ENCODE results near the gene GRAP. TPM values are rescaled to one million over a fixed set of nuclear protein-coding genes. Genes with fewer than 3 reads are reported as not detected.
A peak's percentile ranks its signal among the peaks of the same experiment; 100 is the strongest.
"Not testable (repeated sequence)": the region's sequence is repeated elsewhere in the genome, so short reads cannot be mapped to it uniquely, and the experiment has no call there.

The GRAP gene
- total RNA-seq = 10 to 100 TPM; 36.2 to 67.2 (median 43.8) TPM
- polyA plus RNA-seq = 100 to 1,000 TPM in 2 of 3 donors, 10 to 100 TPM in 1; 77.0 to 114 (median 106) TPM
- long read RNA-seq, donor 1, transcript GRAP-201 (5 exons, 2,651 nt) = major isoform, 5 of 7 reads
- long read RNA-seq, donor 1, partial matches to known transcripts = 0 of 7 reads
- long read RNA-seq, donor 1, other reads (novel, unspliced or antisense) = 0 of 7 reads
- long read RNA-seq, donor 2, transcript GRAP-201 (5 exons, 2,651 nt) = major isoform, 8 of 9 reads
- long read RNA-seq, donor 2, partial matches to known transcripts = 0 of 9 reads
- long read RNA-seq, donor 2, other reads (novel, unspliced or antisense) = 0 of 9 reads

DNA sequence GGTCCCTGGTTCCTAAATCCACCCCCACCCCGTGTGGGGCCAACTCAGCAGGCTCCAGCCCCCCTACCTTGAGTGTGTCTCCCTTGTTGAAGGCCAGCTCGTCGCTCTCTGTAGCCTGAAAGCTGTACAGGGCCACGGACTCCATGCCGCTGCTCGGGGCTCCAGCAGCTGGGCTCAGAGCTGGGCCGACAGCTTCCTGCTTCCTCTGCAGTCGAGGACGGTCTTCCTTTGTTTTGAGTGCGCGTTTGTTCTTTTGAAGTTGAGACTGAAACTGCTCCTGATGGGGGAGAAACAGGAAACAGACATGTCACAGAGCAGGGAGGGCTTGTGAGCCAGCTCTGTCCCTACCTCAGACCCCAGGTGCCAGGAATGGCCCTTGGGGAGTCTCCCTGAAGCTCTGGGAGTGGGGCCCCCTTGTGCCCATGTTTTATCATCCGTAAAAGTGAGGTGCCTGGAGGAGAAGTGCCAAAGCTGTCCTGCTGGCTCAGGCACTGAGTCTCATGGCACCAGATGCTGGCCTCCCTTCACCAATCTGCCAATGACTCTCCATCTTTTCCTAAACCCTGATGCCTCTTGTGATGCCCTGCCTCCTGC, at the start of gene GRAP:
TSS of gene GRAP (minus strand) at position 176 of the 594 bp plus-strand sequence. CDS start at position 145, 31 bp downstream.
- intact Hi-C loops (cut with DNase I; ENCODE audit: low total_unique reads); H3K4me1 ChIP-seq; H3K36me3 ChIP-seq; H3K27ac ChIP-seq; H3K9me3 ChIP-seq; DNase-seq; H3K27me3 ChIP-seq (replicated peaks in 1 of 7): not testable (repeated sequence)
- peak within 1 kb of the TSS in 1 of 8 donors; percentile 47 for H3K4me3 ChIP-seq
- no CpG with 5 or more reads among the region's 12 CpGs for WGBS, 5 donors

- 79 to 90% (median 86%) methylated on average over 4 to 7 of the region's 15 CpGs for WGBS, 5 donors
- peaks cover 0 to 13% (median 0%) of the 10 kb centered on the region in 7 donors for H3K27me3 ChIP-seq (replicated peaks in 1 of 7)
- H3K4me3 ChIP-seq; H3K36me3 ChIP-seq; intact Hi-C loops (cut with DNase I; ENCODE audit: low total_unique reads); H3K9me3 ChIP-seq; H3K4me1 ChIP-seq: not testable (repeated sequence)
- H3K27ac ChIP-seq = peak overlapping the region in 2 of 8 donors; percentile 22 to 60
- DNase-seq = peak; percentile 30
Measured at GRCh38 chr17:19093684-19094438, 47.1 kb upstream of the GRAP start.

GRCh38 chr17:19092737-19093683, 46.3 kb upstream of the GRAP start:
- H3K36me3 ChIP-seq = not testable (repeated sequence)

GRCh38 chr17:19090058-19090772, 43.5 kb upstream of the GRAP start:
- H3K9me3 ChIP-seq; H3K27ac ChIP-seq; intact Hi-C loops (cut with DNase I; ENCODE audit: low total_unique reads); H3K4me3 ChIP-seq; H3K36me3 ChIP-seq; H3K4me1 ChIP-seq; DNase-seq: not testable (repeated sequence)
- H3K27me3 ChIP-seq (replicated peaks in 1 of 7) = peaks cover 0 to 14% (median 0%) of the 10 kb centered on the region in 7 donors
- WGBS, 5 donors = no CpG with 5 or more reads among the region's 13 CpGs

More at GRCh38 chr17:19092737-19093683, 46.3 kb upstream of the GRAP start:
- peaks cover 0 to 14% (median 0%) of the 10 kb centered on the region in 7 donors for H3K27me3 ChIP-seq (replicated peaks in 1 of 7)
- intact Hi-C loops (cut with DNase I; ENCODE audit: low total_unique reads); DNase-seq; H3K4me3 ChIP-seq; H3K4me1 ChIP-seq; H3K9me3 ChIP-seq: not testable (repeated sequence)
- 42 to 70% (median 66%) methylated on average over 3 to 12 of the region's 15 CpGs for WGBS, 5 donors
- peak overlapping the region in 1 of 8 donors; percentile 9 for H3K27ac ChIP-seq

GRCh38 chr17:19088804-19089685, 42.3 kb upstream of the GRAP start:
- H3K27me3 ChIP-seq (replicated peaks in 1 of 7) = peaks cover 0 to 14% (median 0%) of the 10 kb centered on the region in 7 donors
- H3K4me1 ChIP-seq; intact Hi-C loops (cut with DNase I; ENCODE audit: low total_unique reads); H3K36me3 ChIP-seq; H3K9me3 ChIP-seq; H3K4me3 ChIP-seq: not testable (repeated sequence)
- 2 to 7% methylated on average over 10 to 11 of the region's 77 CpGs; no CpG with 5 or more reads in 3 of the 5 donors for WGBS, 5 donors
- DNase-seq = peak; percentile 22
- peak overlapping the region in 3 of 8 donors; percentile 61 to 71 (median 67) for H3K27ac ChIP-seq

DNA sequence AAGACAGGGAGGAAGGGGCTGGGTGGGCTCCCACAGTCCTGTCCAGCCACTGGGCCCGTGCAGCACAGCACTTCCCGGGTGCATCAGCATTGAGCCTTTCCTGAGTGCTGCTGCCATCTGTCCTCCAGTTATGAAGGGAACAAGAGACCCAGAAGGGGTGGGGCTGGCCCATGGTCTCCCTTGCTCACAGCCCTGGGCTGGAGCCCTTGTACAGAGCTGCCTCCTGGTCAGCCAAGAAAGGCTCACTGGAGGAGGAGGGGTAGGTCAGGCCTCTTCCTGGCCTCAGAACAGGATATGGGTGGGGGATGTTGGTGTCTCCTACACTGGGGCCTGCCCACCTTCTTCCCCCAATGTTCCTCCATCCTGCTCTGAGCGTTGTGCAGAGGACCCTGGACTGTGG, 30.6 kb upstream of the GRAP start:
- no CpG with 5 or more reads among the region's 3 CpGs for WGBS, 5 donors
- H3K9me3 ChIP-seq; DNase-seq; H3K27ac ChIP-seq; H3K4me3 ChIP-seq; H3K27me3 ChIP-seq (replicated peaks in 1 of 7); H3K36me3 ChIP-seq; H3K4me1 ChIP-seq; intact Hi-C loops (cut with DNase I; ENCODE audit: low total_unique reads): not testable (repeated sequence)

DNA sequence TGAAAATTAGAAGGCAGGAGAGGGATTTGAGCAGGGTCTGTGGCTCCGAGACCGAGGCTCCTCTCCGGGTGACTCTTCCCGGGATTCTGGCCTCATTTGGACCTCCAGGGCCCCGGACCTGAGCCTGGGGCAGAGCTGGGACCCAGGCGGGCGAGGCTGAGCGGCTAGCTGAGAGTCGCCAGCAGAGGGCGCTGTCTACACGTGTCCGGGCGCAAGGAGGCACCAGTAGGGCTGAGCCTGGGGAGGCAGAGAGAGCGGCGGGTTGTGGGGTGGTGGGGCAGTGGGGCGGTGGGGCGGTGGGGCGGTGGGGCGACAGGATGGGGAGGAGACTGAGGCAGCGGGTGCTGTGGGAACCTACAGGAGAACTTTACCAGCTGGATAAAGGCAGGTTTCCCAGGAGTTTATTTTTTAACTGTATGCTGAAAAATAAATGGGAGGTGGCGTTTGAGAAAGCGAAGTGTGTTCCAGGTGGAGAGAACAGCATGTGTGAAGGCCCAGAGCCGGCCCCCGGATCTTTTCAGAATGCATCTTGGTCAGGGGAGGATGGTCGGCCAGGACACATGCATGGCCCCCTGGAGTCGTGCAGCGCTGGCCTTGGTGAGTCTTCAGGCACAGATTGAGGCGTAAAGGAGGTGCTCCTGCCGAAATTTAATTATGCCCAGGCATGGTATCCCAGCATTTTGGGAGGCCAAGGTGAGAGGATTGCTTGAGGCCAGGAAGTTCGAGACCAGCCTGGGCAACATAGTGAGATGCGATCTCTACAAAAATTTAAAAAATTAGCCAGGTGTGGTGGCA, 29.8 kb upstream of the GRAP start:
- 51 to 79% (median 63%) methylated on average over 5 to 10 of the region's 31 CpGs for WGBS, 5 donors
- H3K36me3 ChIP-seq; H3K4me1 ChIP-seq; H3K27me3 ChIP-seq (replicated peaks in 1 of 7); intact Hi-C loops (cut with DNase I; ENCODE audit: low total_unique reads); H3K27ac ChIP-seq; H3K4me3 ChIP-seq; H3K9me3 ChIP-seq: not testable (repeated sequence)
- peak; percentile 83 for DNase-seq

GRCh38 chr17:19070318-19071168, 23.8 kb upstream of the GRAP start:
- no CpG with 5 or more reads among the region's 34 CpGs for WGBS, 5 donors
- H3K27me3 ChIP-seq (replicated peaks in 1 of 7); H3K27ac ChIP-seq; H3K9me3 ChIP-seq; intact Hi-C loops (cut with DNase I; ENCODE audit: low total_unique reads); DNase-seq; H3K4me1 ChIP-seq; H3K4me3 ChIP-seq; H3K36me3 ChIP-seq: not testable (repeated sequence)
